ENCODE results near the gene PATJ. TPM values are rescaled to one million over a fixed set of nuclear protein-coding genes. Genes with fewer than 3 reads are reported as not detected.
"Not testable (repeated sequence)": the region's sequence is repeated elsewhere in the genome, so short reads cannot be mapped to it uniquely, and the experiment has no call there.

Gene PATJ
- total RNA-seq, 4 donors from 2014 or later, result 25.7 to 37.4 (median 31.8) TPM

DNA sequence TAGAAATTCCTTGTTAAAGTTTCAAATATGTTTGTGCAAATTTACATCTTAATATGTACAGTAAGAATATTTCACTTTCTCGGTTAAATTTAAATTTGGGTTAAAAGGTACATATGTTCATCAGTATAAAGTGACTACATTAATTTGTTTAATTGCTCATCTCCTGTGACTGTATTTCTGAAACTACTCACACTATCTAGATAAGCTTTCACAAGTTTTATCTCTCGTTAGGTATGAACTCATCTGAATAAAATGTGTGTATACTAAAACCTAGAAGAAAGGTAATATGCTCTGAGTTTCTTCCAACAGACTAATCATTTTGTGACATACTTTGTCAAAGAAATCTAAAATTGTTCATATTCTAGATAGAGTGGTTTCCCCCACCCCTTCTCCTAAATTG, 150.7 kb downstream of the PATJ start:
- H3K9me3 ChIP-seq, result no peaks in the 10 kb centered on the region

DNA sequence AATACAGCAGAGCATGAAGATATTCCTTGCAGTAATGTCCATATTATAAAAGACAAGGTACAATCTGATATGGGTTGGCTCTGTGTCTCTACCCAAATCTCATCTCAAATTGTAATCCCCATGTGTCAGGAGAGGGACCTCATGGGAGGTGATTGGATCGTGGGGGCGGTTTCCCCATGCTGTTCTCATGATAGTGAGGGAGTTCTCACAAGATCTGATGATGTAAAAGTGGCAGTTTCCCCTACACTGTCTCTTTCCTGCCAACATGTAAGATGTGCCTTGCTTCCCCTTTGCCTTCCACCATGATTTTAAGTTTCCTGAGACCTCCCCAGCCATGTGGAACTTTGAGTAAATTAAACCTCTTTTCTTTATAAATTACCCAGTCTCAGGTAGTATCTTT, 152.0 kb downstream of the PATJ start:
- 85% methylated on average over 2 of the region's 2 CpGs for WGBS

More for the DNA sequence above, 150.7 kb downstream of the PATJ start:
- WGBS, result 96% methylated on average over 2 of the region's 2 CpGs
- Histone ChIP-seq H3K4me1 (peaks cover 4 to 13% (median 13%) of the 10 kb centered on the region in 4 donors), H3K4me3 (no peak overlapping the region), H3K27ac (replicated peaks in 1 of 4) (no peak overlapping the region), H3K27me3 (no peaks in the 10 kb centered on the region), H3K36me3 (no peaks in the 10 kb centered on the region)
- TF ChIP-seq, protein P1, sequence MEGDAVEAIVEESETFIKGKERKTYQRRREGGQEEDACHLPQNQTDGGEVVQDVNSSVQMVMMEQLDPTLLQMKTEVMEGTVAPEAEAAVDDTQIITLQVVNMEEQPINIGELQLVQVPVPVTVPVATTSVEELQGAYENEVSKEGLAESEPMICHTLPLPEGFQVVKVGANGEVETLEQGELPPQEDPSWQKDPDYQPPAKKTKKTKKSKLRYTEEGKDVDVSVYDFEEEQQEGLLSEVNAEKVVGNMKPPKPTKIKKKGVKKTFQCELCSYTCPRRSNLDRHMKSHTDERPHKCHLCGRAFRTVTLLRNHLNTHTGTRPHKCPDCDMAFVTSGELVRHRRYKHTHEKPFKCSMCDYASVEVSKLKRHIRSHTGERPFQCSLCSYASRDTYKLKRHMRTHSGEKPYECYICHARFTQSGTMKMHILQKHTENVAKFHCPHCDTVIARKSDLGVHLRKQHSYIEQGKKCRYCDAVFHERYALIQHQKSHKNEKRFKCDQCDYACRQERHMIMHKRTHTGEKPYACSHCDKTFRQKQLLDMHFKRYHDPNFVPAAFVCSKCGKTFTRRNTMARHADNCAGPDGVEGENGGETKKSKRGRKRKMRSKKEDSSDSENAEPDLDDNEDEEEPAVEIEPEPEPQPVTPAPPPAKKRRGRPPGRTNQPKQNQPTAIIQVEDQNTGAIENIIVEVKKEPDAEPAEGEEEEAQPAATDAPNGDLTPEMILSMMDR (IDR thresholded peaks at IDR 0.05), result no peak
- no peak for TF ChIP-seq POLR2AphosphoS5 (IDR thresholded peaks at IDR 0.05)
- TF ChIP-seq EP300 (IDR thresholded peaks at IDR 0.05), result no peak
- no peak for TF ChIP-seq POLR2A (IDR thresholded peaks at IDR 0.05; ENCODE audit: low read depth)
- no peak for DNase-seq (ENCODE audit: extremely low spot score)
- intact Hi-C loops (cut with DNase I), result no loop called here

DNA sequence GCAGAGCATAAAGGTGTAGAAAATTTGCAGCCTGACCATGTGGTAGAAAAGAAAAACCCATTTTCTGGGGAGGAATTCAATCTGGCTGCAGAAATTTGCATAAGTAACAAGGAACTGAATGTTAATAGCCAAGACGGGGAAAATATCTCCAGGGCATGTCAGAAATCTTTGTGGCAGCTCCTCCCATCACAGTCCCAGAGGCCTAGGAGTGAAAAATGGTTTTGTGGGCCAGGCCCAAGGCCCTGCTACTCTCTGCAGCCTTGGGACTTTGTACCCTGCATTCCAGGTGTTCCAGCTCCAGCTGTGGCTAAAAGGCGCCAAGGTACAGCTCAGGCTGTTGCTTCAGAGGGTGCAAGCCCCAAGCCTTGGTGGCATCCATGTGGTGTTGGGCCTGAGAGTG, 152.9 kb downstream of the PATJ start:
- no peak overlapping the region for H3K4me3 ChIP-seq
- H3K36me3 ChIP-seq, result peaks cover 0 to 7% (median 0%) of the 10 kb centered on the region in 4 donors
- H3K4me1 ChIP-seq, result no peaks in the 10 kb centered on the region
- H3K27me3 ChIP-seq, result no peaks in the 10 kb centered on the region
- intact Hi-C loops (cut with DNase I), result no loop called here
- no peak overlapping the region for H3K27ac ChIP-seq (replicated peaks in 1 of 4)
- DNase-seq (ENCODE audit: extremely low spot score), result no peak
- TF ChIP-seq, protein P1 (IDR thresholded peaks at IDR 0.05), result no peak
- TF ChIP-seq POLR2AphosphoS5 (IDR thresholded peaks at IDR 0.05) (no peak), POLR2A (IDR thresholded peaks at IDR 0.05; ENCODE audit: low read depth) (no peak), EP300 (IDR thresholded peaks at IDR 0.05) (no peak)
- WGBS, result 0% methylated on average over 1 of the region's 2 CpGs
- no peaks in the 10 kb centered on the region for H3K9me3 ChIP-seq

More for the DNA sequence above, 152.0 kb downstream of the PATJ start:
- DNase-seq (ENCODE audit: extremely low spot score); H3K9me3 ChIP-seq; intact Hi-C loops (cut with DNase I); H3K27me3 ChIP-seq; H3K36me3 ChIP-seq; H3K4me3 ChIP-seq; H3K27ac ChIP-seq (replicated peaks in 1 of 4); H3K4me1 ChIP-seq: not testable (repeated sequence)

DNA sequence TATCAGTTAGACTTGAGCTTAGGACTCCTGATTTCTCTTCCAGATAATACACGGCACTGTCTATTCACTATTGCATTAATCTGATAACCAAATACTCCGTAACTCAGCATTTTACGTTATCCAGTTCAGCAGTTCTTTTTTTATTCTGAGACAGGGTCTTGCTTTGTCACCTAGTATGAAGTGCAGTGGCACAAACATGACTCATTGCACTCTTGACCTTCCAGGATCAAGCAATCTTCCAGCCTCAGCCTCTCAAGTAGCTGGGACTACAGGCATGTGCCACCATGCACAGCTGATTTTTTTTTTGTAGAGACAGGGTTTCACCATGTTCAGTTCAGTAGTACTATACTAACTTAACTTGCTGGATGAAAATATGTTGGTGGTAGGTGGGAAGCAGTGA, 156.4 kb downstream of the PATJ start:
- WGBS, result 97% methylated on average over 3 of the region's 3 CpGs
- Histone ChIP-seq H3K4me3 (no peak overlapping the region), H3K9me3 (no peaks in the 10 kb centered on the region), H3K27me3 (no peaks in the 10 kb centered on the region), H3K27ac (replicated peaks in 1 of 4) (no peak overlapping the region), H3K36me3 (peaks cover 0 to 25% (median 0%) of the 10 kb centered on the region in 4 donors), H3K4me1 (no peaks in the 10 kb centered on the region)
- DNase-seq (ENCODE audit: extremely low spot score), result no peak
- intact Hi-C loops (cut with DNase I), result no loop called here
- TF ChIP-seq EP300 (IDR thresholded peaks at IDR 0.05) (no peak), POLR2A (IDR thresholded peaks at IDR 0.05; ENCODE audit: low read depth) (no peak), POLR2AphosphoS5 (IDR thresholded peaks at IDR 0.05) (no peak)
- TF ChIP-seq, protein P1 (IDR thresholded peaks at IDR 0.05), result no peak

DNA sequence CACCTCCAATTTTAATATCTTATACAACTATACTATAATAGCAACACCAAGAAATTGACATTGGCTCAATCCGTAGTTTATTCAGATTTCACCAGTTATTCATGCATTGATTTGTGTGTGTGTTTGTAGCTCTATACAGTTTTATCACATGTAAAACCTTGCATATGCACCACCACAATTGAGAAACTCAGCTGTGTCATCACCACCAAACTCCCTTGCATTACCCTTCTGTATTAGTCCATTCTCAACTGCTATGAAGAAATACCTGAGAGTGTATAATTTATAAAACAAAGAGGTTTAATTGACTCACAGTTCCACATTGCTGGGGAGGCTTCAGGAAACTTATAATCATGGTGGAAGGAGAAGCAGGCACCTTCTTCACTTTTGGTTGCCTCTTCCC, 162.1 kb downstream of the PATJ start:
- Histone ChIP-seq H3K36me3 (peaks cover 0 to 35% (median 6%) of the 10 kb centered on the region in 4 donors), H3K4me1 (peaks cover 0 to 22% (median 15%) of the 10 kb centered on the region in 4 donors), H3K27ac (replicated peaks in 1 of 4) (no peak overlapping the region), H3K4me3 (no peak overlapping the region), H3K27me3 (no peaks in the 10 kb centered on the region), H3K9me3 (no peaks in the 10 kb centered on the region)
- WGBS, result 100% methylated on average over 1 of the region's 1 CpG
- no peak for TF ChIP-seq POLR2A (IDR thresholded peaks at IDR 0.05; ENCODE audit: low read depth)
- TF ChIP-seq, protein P1 (IDR thresholded peaks at IDR 0.05), result no peak
- TF ChIP-seq POLR2AphosphoS5 (IDR thresholded peaks at IDR 0.05), result no peak
- TF ChIP-seq EP300 (IDR thresholded peaks at IDR 0.05), result no peak
- DNase-seq (ENCODE audit: extremely low spot score), result no peak
- intact Hi-C loops (cut with DNase I), result no loop called here

Data from esophagus muscularis mucosa (tissue), 4 donors.